Nasal cavity respiratory epithelium epithelial cell of viscerocranial mucosa (primary cell): ENCODE data around the gene TNKS1BP1. TPM values are rescaled to one million over a fixed set of nuclear protein-coding genes. Genes with fewer than 3 reads are reported as not detected.

Experiments
- total RNA-seq: library from RNA; depleted of rRNA; stranded (reverse); fragments of >200 nt; gene quantifications from 2 replicates; pipeline ENCODE4 v1.2.3, GENCODE V29; 2014

The TNKS1BP1 gene, protein sequence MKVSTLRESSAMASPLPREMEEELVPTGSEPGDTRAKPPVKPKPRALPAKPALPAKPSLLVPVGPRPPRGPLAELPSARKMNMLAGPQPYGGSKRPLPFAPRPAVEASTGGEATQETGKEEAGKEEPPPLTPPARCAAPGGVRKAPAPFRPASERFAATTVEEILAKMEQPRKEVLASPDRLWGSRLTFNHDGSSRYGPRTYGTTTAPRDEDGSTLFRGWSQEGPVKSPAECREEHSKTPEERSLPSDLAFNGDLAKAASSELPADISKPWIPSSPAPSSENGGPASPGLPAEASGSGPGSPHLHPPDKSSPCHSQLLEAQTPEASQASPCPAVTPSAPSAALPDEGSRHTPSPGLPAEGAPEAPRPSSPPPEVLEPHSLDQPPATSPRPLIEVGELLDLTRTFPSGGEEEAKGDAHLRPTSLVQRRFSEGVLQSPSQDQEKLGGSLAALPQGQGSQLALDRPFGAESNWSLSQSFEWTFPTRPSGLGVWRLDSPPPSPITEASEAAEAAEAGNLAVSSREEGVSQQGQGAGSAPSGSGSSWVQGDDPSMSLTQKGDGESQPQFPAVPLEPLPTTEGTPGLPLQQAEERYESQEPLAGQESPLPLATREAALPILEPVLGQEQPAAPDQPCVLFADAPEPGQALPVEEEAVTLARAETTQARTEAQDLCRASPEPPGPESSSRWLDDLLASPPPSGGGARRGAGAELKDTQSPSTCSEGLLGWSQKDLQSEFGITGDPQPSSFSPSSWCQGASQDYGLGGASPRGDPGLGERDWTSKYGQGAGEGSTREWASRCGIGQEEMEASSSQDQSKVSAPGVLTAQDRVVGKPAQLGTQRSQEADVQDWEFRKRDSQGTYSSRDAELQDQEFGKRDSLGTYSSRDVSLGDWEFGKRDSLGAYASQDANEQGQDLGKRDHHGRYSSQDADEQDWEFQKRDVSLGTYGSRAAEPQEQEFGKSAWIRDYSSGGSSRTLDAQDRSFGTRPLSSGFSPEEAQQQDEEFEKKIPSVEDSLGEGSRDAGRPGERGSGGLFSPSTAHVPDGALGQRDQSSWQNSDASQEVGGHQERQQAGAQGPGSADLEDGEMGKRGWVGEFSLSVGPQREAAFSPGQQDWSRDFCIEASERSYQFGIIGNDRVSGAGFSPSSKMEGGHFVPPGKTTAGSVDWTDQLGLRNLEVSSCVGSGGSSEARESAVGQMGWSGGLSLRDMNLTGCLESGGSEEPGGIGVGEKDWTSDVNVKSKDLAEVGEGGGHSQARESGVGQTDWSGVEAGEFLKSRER (N-terminal part only)
- total RNA-seq = 110 and 231 TPM in 2 replicates

DNA sequence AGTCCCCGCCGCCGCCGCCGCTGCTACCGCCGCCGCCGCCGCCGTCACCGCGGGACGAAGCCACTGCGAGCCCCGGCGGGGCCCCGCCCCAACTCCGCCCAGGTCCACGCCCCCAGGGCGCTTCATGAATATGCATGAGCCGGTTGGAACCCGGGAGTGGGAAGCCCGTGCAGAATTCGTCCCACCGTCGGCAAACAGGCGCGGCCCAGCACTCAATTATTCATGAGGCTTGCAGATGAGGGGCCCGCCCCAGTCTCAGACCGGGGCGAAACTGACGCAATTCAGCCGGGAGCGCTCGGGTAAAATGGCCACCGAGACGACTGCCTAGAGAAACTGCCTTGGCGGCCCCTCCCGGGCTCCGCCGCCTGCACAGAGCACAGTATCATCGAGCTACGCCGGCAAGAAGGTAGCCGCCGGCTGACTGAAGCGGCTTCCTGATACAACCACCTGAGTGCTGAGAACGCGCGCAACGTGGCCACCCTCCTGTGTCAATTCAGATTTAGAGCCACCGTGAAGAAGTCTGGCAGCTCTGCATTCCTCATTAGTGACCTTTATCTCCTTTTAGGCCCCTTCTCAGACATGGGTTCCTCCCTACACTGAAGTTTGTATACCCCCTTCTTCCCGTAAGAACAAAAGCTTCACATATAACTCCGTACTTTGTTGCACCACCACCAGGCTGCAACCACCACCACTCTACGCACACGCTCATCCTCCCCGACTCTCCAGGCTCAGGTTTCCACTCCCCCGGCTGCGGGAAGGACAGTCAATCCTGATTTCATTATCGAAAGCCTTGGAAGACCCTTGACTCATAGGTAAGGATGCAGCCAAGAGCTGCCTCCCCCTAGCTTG is at the start of gene TNKS1BP1:
Gene TNKS1BP1, minus strand, starts transcription at position 67 of the 849 bp plus-strand sequence. CDS start 3,067 bp downstream, outside the sequence.

DNA sequence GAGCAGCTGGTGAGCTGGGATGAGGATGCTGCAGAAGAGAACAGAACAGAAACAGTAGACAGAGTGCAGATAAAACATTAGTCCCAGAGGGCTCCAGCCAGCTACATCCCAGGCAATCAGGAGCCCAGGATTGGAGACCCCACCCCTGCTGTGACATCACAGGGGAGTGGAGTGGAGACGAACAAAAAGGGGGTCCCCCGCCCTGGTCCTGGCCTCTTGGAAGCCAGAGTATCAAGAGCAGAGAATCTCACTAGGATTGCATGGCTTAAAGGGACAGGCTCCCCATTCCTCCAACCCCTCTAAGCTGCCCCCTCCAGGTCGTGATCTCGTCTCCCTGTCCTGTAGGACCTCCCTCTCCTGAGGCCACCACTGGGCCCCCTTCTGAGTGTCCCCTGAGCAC is 13.4 kb upstream of the TNKS1BP1 start, which contains the start of gene P2RX3:
Gene P2RX3, plus strand, starts transcription at position 211 of the 400 bp plus-strand sequence. CDS start 199 bp downstream, outside the sequence.

DNA sequence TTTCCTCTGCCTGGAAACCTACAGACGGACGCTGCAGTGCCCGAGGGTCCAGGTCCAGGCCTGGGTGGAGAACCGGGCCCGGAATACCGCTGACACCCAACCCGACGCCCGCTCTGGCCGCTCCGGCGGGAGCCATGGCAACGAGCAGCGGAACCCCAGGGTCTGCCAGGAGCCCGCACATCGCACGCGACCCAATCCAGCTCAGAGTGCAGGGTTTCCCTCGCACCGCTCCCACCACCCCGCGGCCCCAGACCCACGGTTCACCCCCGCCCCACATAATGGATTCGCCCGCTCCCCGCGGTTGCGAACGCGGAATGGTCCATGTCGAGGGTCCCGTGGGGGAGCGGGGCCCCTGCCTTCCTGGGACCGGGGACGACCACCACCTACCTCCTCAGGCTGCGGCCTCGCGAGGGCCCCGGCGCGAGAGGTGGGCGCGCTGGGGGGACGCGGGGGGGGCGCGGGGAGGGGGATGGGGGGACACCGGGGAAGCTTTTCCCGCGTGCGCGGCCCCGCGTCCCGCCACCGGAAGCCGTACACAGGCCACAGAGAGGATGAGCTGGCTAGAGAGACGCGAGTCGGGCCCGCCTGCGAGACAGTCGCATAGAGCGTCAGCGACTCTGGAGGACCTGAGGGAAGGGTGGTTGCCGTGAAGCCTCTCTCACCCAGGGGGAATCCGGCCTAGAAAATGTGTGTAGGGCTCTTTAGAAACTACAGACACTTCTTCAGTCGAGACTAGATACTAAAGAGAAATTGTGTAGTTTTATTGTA is 10.8 kb upstream of the TNKS1BP1 start, which contains the start of gene SSRP1:
Gene SSRP1, minus strand, starts transcription at position 550 of the 768 bp plus-strand sequence. CDS start 771 bp downstream, outside the sequence.

Other genes starting within 250 kb of the TNKS1BP1 start
- gene LRRC55, start 143.0 kb downstream of the TNKS1BP1 start, total RNA-seq = not detected in 2 replicates
- gene APLNR, start 87.7 kb downstream of the TNKS1BP1 start, total RNA-seq = not detected in 2 replicates
- 105 and 126 TPM in 2 replicates for gene SSRP1, start 10.9 kb upstream of the TNKS1BP1 start, total RNA-seq
- gene P2RX3, start 13.4 kb upstream of the TNKS1BP1 start, total RNA-seq = not detected in 2 replicates
- gene PRG3, start 56.2 kb upstream of the TNKS1BP1 start, total RNA-seq = not detected in 2 replicates
- gene PRG2, start 65.7 kb upstream of the TNKS1BP1 start, total RNA-seq = not detected in 2 replicates
- 15.6 and 21.9 TPM in 2 replicates for gene SLC43A3, start 102.2 kb upstream of the TNKS1BP1 start, total RNA-seq
- under 0.01 TPM in 1 of 2 replicates, not detected in the other for gene RTN4RL2, start 135.6 kb upstream of the TNKS1BP1 start, total RNA-seq
- 2.0 and 2.1 TPM in 2 replicates for gene SLC43A1, start 190.8 kb upstream of the TNKS1BP1 start, total RNA-seq
- 32.3 and 69.0 TPM in 2 replicates for gene TIMM10, start 205.8 kb upstream of the TNKS1BP1 start, total RNA-seq
- gene SMTNL1, start 212.6 kb upstream of the TNKS1BP1 start, total RNA-seq = not detected in 2 replicates
- 10.3 and 48.4 TPM in 2 replicates for gene UBE2L6, start 242.7 kb upstream of the TNKS1BP1 start, total RNA-seq